NT2/D1 (cell line): ENCODE results near the gene OSMR.

Experiments
- YY1 ChIP-seq: IDR thresholded peaks from 2 replicates; pipeline ENCODE4 v1.6.1; 2011; ENCODE audit not compliant: insufficient read length, insufficient read depth
- ZNF274 ChIP-seq: IDR thresholded peaks from 2 replicates; pipeline ENCODE4 v1.6.1; 2011; ENCODE audit warnings: mild to moderate bottlenecking, low read depth, low read length

- TF ChIP-seq YY1, result no peak
- TF ChIP-seq ZNF274, result no peak
These were observed 42.6 kb upstream of the OSMR start for GRCh38 chr5:38803246-38803645.
